WTC11 (cell line): ENCODE results near the gene DRAXIN. TPM values are rescaled to one million over a fixed set of nuclear protein-coding genes. Genes with fewer than 3 reads are reported as not detected.

Source experiments
- ATAC-seq: fragments of 200-7000 bp; cut with Tn5 transposase; 2 replicates; pipeline ENCODE4 v1.10.0; 2021; ENCODE audit warnings: mild to moderate bottlenecking, moderate library complexity
- CTCF ChIA-PET: fragments of 300-600 bp; sonication (Branson Sonifier 250); formaldehyde crosslinking; loops from one replicate; lab custom pipeline; 2021; ENCODE audit warnings: antibody characterized with exemption; lab: Charles Lee
- POLR2A ChIA-PET: fragments of 350-600 bp; sonication (Branson Sonifier 250); formaldehyde crosslinking; loops from one replicate; lab custom pipeline; 2021; ENCODE audit warnings: antibody characterized with exemption; lab: Charles Lee
- DNase-seq: peaks from one replicate; pipeline ENCODE4 v3.0.0; 2021; ENCODE audit warnings: low spot score
- H3K27ac Mint-ChIP-seq: 2 replicates; pipeline ENCODE4 v1.8.0; 2021; ENCODE audit warnings: mixed read lengths
- H3K27me3 Mint-ChIP-seq: 2 replicates; pipeline ENCODE4 v1.8.0; 2021; ENCODE audit warnings: low read depth, mild to moderate bottlenecking, moderate library complexity, mixed read lengths
- H3K36me3 Mint-ChIP-seq: 2 replicates; pipeline ENCODE4 v1.8.0; 2021; ENCODE audit warnings: mixed read lengths
- H3K4me1 Mint-ChIP-seq: 2 replicates; pipeline ENCODE4 v1.8.0; 2022; ENCODE audit warnings: mixed read lengths
- H3K4me3 Mint-ChIP-seq: 2 replicates; pipeline ENCODE4 v1.8.0; 2021; ENCODE audit warnings: mild to moderate bottlenecking, moderate library complexity, mixed read lengths
- H3K9me3 Mint-ChIP-seq: 2 replicates; pipeline ENCODE4 v1.8.0; 2021; ENCODE audit warnings: mixed read lengths
- ARID4B ChIP-seq: sonication (generic); formaldehyde crosslinking; IDR thresholded peaks from 2 replicates; pipeline ENCODE4 v1.8.0; 2023; ENCODE audit warnings: missing genetic modification reagents, mild to moderate bottlenecking, borderline replicate concordance
- ATF1 ChIP-seq: sonication (generic); formaldehyde crosslinking; IDR thresholded peaks from 2 replicates; pipeline ENCODE4 v1.8.1; 2023; ENCODE audit warnings: mild to moderate bottlenecking, moderate library complexity, missing genetic modification reagents
- CREM ChIP-seq: sonication (generic); formaldehyde crosslinking; IDR thresholded peaks from 2 replicates; pipeline ENCODE4 v1.8.1; 2022; ENCODE audit warnings: mild to moderate bottlenecking, missing genetic modification reagents, moderate library complexity
- ETV6 ChIP-seq: sonication (generic); formaldehyde crosslinking; IDR thresholded peaks from 2 replicates; pipeline ENCODE4 v1.8.1; 2022; ENCODE audit warnings: mild to moderate bottlenecking, missing genetic modification reagents
- FOXJ3 ChIP-seq: sonication (generic); formaldehyde crosslinking; IDR thresholded peaks from 2 replicates; pipeline ENCODE4 v1.9.0; 2021; ENCODE audit warnings: missing genetic modification reagents, mild to moderate bottlenecking, borderline replicate concordance
- GABPB1 ChIP-seq: sonication (generic); formaldehyde crosslinking; IDR thresholded peaks from 2 replicates; pipeline ENCODE4 v1.8.1; 2023; ENCODE audit warnings: mild to moderate bottlenecking, missing genetic modification reagents
- GRHL2 ChIP-seq: fragments of 250-450 bp; sonication (Bioruptor Pico); IDR thresholded peaks from 2 replicates; pipeline ENCODE4 v1.8.0; 2022; ENCODE audit warnings: mild to moderate bottlenecking, moderate library complexity; ENCODE audit not compliant: insufficient replicate concordance, severe bottlenecking
- HMGXB4 ChIP-seq: sonication (generic); formaldehyde crosslinking; IDR thresholded peaks from 2 replicates; pipeline ENCODE4 v1.8.1; 2023; ENCODE audit warnings: mild to moderate bottlenecking, moderate library complexity, missing genetic modification reagents
- IRF2 ChIP-seq: sonication (generic); formaldehyde crosslinking; IDR thresholded peaks from 2 replicates; pipeline ENCODE4 v1.8.0; 2022; ENCODE audit warnings: low read depth, missing genetic modification reagents, borderline replicate concordance
- NR1H2 ChIP-seq: sonication (generic); formaldehyde crosslinking; IDR thresholded peaks from 2 replicates; pipeline ENCODE4 v1.9.0; 2021; ENCODE audit warnings: mild to moderate bottlenecking, moderate library complexity, missing genetic modification reagents
- OVOL2 ChIP-seq: fragments of 250-450 bp; sonication (Bioruptor Pico); IDR thresholded peaks from 2 replicates; pipeline ENCODE4 v1.9.0; 2021; ENCODE audit warnings: mild to moderate bottlenecking, borderline replicate concordance
- PRDM15 ChIP-seq: sonication (generic); formaldehyde crosslinking; IDR thresholded peaks from 2 replicates; pipeline ENCODE4 v1.8.0; 2022; ENCODE audit warnings: missing genetic modification reagents
- PRRX2 ChIP-seq: fragments of 250-450 bp; sonication (Bioruptor Pico); IDR thresholded peaks from 2 replicates; pipeline ENCODE4 v1.8.0; 2021; ENCODE audit warnings: mild to moderate bottlenecking
- SMAD3 ChIP-seq: sonication (generic); formaldehyde crosslinking; IDR thresholded peaks from 2 replicates; pipeline ENCODE4 v1.8.0; 2022; ENCODE audit warnings: missing genetic modification reagents, mild to moderate bottlenecking, borderline replicate concordance
- SP1 ChIP-seq: sonication (generic); formaldehyde crosslinking; conservative IDR thresholded peaks from 2 replicates; pipeline ENCODE4 v1.8.1; 2022; ENCODE audit warnings: missing genetic modification reagents
- TEAD1 ChIP-seq: sonication (generic); formaldehyde crosslinking; IDR thresholded peaks from 2 replicates; pipeline ENCODE4 v1.8.0; 2022; ENCODE audit warnings: mild to moderate bottlenecking, missing genetic modification reagents
- TEAD4 ChIP-seq: sonication (generic); formaldehyde crosslinking; IDR thresholded peaks from 2 replicates; pipeline ENCODE4 v1.8.0; 2022; ENCODE audit warnings: mild to moderate bottlenecking, missing genetic modification reagents
- USF2 ChIP-seq: sonication (generic); formaldehyde crosslinking; IDR thresholded peaks from 2 replicates; pipeline ENCODE4 v1.8.1; 2023; ENCODE audit warnings: mild to moderate bottlenecking, missing genetic modification reagents, moderate library complexity
- ZBTB21 ChIP-seq: sonication (generic); formaldehyde crosslinking; IDR thresholded peaks from 2 replicates; pipeline ENCODE4 v1.8.1; 2023; ENCODE audit warnings: mild to moderate bottlenecking, missing genetic modification reagents, borderline replicate concordance
- ZNF121 ChIP-seq: sonication (generic); formaldehyde crosslinking; IDR thresholded peaks from 2 replicates; pipeline ENCODE4 v1.8.0; 2023; ENCODE audit warnings: missing genetic modification reagents
- ZNF138 ChIP-seq: sonication (generic); formaldehyde crosslinking; conservative IDR thresholded peaks from 2 replicates; pipeline ENCODE4 v1.8.1; 2022; ENCODE audit warnings: mild to moderate bottlenecking, moderate library complexity, missing genetic modification reagents
- ZNF232 ChIP-seq: sonication (generic); formaldehyde crosslinking; IDR thresholded peaks from 2 replicates; pipeline ENCODE4 v1.8.0; 2022; ENCODE audit warnings: mild to moderate bottlenecking, missing genetic modification reagents
- ZNF317 ChIP-seq: sonication (generic); formaldehyde crosslinking; IDR thresholded peaks from 2 replicates; pipeline ENCODE4 v1.8.1; 2023; ENCODE audit warnings: low read depth, mild to moderate bottlenecking, moderate library complexity, missing genetic modification reagents, borderline replicate concordance
- total RNA-seq: library from RNA; stranded (reverse); gene quantifications from 3 replicates; pipeline ENCODE4 v1.2.3, GENCODE V29; 2021
- TF ChIP-seq, protein P1 (sequence below): sonication (generic); formaldehyde crosslinking; IDR thresholded peaks from 2 replicates; pipeline ENCODE4 v1.8.1; 2022; ENCODE audit warnings: low read depth, mild to moderate bottlenecking, moderate library complexity, missing genetic modification reagents, borderline replicate concordance
- TF ChIP-seq, protein P2 (sequence below): sonication (generic); formaldehyde crosslinking; IDR thresholded peaks from 2 replicates; pipeline ENCODE4 v1.8.0; 2022; ENCODE audit warnings: mild to moderate bottlenecking, missing genetic modification reagents

The DRAXIN gene
- total RNA-seq, 1 experiment from 2014 or later, result 12.0 TPM

- TF ChIP-seq HMGXB4 (no peak), GABPB1 (CRISPR knock-in tag) (no peak), PRRX2 (CRISPR knock-in tag) (no peak), ZNF317 (no peak), OVOL2 (no peak), ATF1 (CRISPR knock-in tag) (no peak), ZNF121 (CRISPR knock-in tag) (no peak), SMAD3 (CRISPR knock-in tag) (no peak), NR1H2 (CRISPR knock-in tag) (no peak)
- TF ChIP-seq, protein P1, sequence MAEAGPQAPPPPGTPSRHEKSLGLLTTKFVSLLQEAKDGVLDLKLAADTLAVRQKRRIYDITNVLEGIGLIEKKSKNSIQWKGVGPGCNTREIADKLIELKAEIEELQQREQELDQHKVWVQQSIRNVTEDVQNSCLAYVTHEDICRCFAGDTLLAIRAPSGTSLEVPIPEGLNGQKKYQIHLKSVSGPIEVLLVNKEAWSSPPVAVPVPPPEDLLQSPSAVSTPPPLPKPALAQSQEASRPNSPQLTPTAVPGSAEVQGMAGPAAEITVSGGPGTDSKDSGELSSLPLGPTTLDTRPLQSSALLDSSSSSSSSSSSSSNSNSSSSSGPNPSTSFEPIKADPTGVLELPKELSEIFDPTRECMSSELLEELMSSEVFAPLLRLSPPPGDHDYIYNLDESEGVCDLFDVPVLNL (CRISPR knock-in tag), result no peak
Observed at GRCh38 chr1:11659748-11660147, 31.8 kb upstream of the DRAXIN start (continued).

GRCh38 chr1:11661103-11661502 lies 30.4 kb upstream of the DRAXIN start:
- ATAC-seq, result no peak
- POLR2A ChIA-PET, result no interaction called here
- Mint-ChIP-seq H3K4me1 (no peaks in the 10 kb centered on the region), H3K36me3 (peaks cover 44% of the 10 kb centered on the region), H3K9me3 (no peaks in the 10 kb centered on the region), H3K27ac (no peak overlapping the region), H3K27me3 (no peaks in the 10 kb centered on the region; the same call in 1 of the 2 replicates), H3K4me3 (no peak overlapping the region)
- TF ChIP-seq ZNF232 (CRISPR knock-in tag) (no peak), SP1 (CRISPR knock-in tag) (no peak), TEAD1 (CRISPR knock-in tag) (no peak), IRF2 (CRISPR knock-in tag) (no peak), USF2 (CRISPR knock-in tag) (no peak), ZNF138 (CRISPR knock-in tag) (no peak), ARID4B (CRISPR knock-in tag) (no peak), PRDM15 (CRISPR knock-in tag) (no peak), CREM (CRISPR knock-in tag) (no peak), SMAD3 (CRISPR knock-in tag) (no peak), TEAD4 (CRISPR knock-in tag) (no peak), ETV6 (no peak), GRHL2 (CRISPR knock-in tag) (no peak), ZBTB21 (CRISPR knock-in tag) (no peak), FOXJ3 (no peak)
- TF ChIP-seq, protein P2, sequence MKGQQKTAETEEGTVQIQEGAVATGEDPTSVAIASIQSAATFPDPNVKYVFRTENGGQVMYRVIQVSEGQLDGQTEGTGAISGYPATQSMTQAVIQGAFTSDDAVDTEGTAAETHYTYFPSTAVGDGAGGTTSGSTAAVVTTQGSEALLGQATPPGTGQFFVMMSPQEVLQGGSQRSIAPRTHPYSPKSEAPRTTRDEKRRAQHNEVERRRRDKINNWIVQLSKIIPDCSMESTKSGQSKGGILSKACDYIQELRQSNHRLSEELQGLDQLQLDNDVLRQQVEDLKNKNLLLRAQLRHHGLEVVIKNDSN (CRISPR knock-in tag), result no peak
- CTCF ChIA-PET, result interaction anchor here (1.1 to 1.5 kb wide), 3 partner anchors 15 to 59 kb away, joined by 3 read pairs; no protein-coding TSS in a partner anchor
- no peak for DNase-seq
